GM19372 (cell line): ENCODE results near the gene LCA5.
"Not testable (repeated sequence)": the region's sequence is repeated elsewhere in the genome, so short reads cannot be mapped to it uniquely, and the experiment has no call there.

Experiments used
- ATAC-seq: cut with Tn5 transposase; IDR thresholded peaks from one replicate; pipeline ENCODE4 v1.9.1; 2021; ENCODE audit warnings: mild to moderate bottlenecking, low read depth, moderate library complexity; ENCODE audit not compliant: unreplicated experiment

LCA5 gene

DNA sequence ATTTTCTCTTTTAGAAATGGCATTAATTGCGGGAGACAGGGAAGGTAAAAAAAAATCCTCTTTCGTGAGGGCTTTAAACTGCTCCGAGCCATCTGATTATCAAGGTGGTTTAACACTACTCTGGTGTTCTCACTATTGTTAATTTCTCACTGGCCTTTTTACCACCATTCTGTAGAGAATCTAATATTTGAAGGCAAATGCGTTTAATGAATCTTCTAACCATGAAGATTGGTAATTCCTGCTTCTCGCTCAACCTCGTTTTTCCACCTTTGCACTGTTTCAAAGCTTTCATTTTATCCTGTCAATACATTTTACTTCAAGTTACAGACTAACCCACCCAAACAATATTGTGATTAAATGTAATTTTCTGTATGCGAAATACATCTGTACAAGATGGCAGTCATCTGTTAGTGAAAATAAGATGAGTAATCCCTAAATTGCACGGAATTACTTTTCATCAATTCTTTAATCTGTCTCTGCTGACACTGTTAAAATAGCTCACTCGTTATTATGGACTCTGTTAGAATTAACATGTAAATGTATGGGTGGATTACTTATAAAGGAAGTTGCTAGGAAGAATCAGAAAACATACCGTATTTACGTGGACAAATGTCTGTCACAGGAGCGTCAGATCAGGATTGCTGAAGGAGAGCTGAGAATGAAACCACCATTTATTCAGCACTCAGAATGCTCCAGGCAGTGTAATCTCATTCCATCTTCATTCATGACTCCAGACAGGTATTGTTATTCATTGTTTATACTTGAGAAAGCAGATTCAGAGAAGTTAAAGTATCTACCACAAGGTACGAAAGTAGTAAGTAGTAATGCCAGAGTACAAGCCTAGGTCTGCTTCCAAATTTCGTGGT, 1.1 kb upstream of the LCA5 start:
- ATAC-seq = no peak

DNA sequence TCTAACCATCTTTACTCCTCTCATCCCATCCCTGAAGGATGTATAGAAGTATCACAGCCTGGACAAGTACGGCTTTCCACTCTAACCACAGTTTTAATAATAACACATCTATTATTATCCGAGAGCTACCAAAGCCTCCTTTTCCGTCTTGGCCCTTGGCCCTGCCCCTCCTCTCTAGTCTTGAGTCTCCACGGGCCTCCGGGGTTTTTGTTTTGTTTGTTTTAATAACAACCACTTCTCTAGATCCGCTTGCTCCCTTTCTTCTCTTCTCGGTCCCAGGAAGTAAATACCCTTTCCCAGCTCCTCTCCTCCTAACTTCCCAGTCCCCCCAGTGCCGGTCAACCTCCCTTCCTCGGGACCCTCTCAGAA, 661 bp downstream of the LCA5 start:
- no peak for ATAC-seq

GRCh38 chr6:79529567-79529966, 7.7 kb downstream of the LCA5 start:
- ATAC-seq = not testable (repeated sequence)

DNA sequence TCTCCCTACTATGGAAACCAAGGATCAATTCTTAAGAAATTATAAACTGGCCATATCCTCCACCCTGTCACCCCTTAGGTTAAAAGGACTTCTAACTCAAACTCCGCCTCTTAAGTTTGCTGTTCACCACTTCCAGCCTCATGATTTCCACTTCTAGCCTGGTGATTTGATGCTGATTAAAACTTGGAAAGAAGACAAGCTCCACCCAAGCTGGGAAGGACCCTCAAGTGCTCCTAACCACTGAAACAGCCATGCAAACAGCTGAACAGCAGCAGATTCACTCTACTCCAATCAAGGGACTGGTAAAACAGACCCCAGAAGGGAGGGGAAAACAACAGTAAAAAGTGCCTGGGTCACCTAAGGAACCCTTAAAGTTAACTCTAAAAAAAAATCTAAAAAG, 10.3 kb downstream of the LCA5 start:
- no peak for ATAC-seq

- no peak for ATAC-seq
Measured at GRCh38 chr6:79525272-79526100, 11.7 kb downstream of the LCA5 start.

- no peak for ATAC-seq
Measured at GRCh38 chr6:79524065-79524464, 13.2 kb downstream of the LCA5 start.

- ATAC-seq = no peak
Measured at GRCh38 chr6:79522609-79523008, 14.6 kb downstream of the LCA5 start.

DNA sequence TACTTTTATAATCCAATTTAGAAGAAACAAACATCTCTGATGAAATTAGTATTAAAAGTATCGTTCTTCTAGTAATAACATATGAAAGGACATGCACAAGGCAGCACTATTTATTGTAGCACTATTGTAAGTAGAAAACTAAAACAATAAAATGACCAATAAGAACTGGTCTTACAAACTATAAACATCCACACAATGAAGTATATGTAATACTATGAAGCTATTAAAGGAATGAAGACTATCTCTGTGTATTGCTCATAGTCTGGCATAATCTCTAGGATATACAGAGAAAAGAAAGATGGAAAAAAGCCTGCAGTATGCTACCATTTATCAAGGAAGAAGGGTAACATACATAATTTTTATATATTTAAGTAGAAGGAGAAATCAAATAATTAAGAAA, 16.7 kb downstream of the LCA5 start:
- no peak for ATAC-seq

GRCh38 chr6:79518842-79519241, 18.4 kb downstream of the LCA5 start:
- ATAC-seq = no peak

DNA sequence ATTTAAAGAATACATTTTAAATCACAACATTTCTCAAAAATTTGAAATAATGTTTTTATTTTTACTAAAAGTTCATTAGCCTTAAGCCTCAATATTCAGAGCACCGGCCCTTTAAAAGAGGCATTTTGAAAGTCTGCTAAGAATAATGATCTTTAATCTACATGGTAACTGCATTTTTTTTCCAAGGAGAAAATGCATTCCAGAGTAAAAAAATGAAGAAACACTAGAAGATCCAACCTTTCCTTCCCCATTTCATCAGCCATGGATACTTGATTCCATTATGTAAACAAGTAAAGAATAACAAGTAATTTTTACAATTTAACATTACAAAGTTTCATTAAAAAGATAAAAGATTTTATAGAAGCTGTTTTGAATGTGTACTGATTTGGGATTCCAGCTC, 21.8 kb downstream of the LCA5 start:
- no peak for ATAC-seq

DNA sequence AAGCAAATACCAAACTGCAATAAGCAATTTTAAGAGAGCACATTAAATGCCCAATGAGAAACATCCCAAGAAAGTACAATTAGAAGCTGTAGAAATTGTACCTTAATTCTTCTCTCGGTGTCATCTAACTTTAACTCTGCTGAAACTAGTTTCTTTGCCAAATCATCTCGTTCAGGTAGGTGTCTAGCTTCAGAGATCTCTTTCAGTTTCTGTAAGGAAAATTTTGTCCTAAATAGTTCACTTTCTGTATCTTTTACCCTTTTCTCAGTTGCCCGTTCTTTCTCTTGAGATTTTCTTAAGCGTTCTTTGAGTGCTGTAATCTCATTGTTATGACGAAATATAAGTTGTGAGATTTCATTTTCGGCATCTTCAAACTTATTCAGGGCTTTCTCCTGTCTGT, 24.1 kb downstream of the LCA5 start:
- no peak for ATAC-seq

- no peak for ATAC-seq
Measured at GRCh38 chr6:79512014-79512413, 25.2 kb downstream of the LCA5 start.

DNA sequence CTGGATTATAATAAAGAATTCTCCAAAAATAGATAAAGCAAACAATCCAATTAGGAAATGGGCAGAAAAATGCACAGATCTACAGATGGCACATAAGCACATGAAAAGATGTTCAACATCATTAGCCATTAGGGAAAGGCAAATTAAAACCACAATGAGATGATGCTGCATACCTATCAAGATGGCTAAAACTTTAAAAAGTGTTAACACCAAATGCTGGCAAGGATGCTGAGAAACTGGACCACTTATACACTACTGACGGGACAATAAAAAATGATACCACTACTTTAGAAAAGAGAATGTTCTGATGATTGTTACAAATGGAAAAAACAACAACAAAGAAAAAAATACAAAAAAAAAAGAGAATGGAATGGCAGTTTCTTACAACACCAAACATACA, 26.5 kb downstream of the LCA5 start:
- ATAC-seq = no peak

- ATAC-seq = no peak
Measured at GRCh38 chr6:79506251-79506650, 31.0 kb downstream of the LCA5 start.

GRCh38 chr6:79504372-79504771, 32.9 kb downstream of the LCA5 start:
- ATAC-seq = no peak

DNA sequence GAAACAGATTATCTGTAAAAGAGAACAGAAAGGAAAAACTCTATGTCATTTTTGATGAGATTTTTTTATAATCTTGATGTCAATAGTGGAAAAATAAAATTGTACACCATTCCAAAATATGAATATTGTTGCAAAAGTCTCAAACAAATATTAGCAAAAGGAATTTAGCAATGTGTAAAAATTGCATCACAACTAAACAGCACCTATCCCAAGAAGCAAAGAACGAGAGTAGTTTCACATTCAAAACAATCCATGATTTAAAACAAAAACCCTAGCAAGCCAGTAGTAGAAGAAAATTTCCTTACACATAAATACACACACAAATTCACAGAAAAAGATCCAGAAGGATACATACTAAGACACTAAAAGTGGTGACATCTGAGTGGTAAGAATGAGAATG, 38.4 kb downstream of the LCA5 start:
- ATAC-seq = no peak

- ATAC-seq = no peak
Measured at GRCh38 chr6:79495246-79495645, 42.0 kb downstream of the LCA5 start.

- no peak for ATAC-seq
Measured at GRCh38 chr6:79494841-79495240, 42.4 kb downstream of the LCA5 start.

GRCh38 chr6:79470728-79471127, 66.5 kb downstream of the LCA5 start:
- ATAC-seq = no peak

GRCh38 chr6:79469376-79470246, 67.6 kb downstream of the LCA5 start:
- ATAC-seq = no peak

GRCh38 chr6:79468587-79468986, 68.6 kb downstream of the LCA5 start:
- ATAC-seq = no peak
